Measurements from ENCODE around the gene ARFGAP3.

The ARFGAP3 gene

GRCh38 chr22:42877597-42878340 is 20.7 kb upstream of the ARFGAP3 start:
- no peak for TF ChIP-seq CTCF (IDR thresholded peaks at IDR 0.05; ENCODE audit: extremely low read depth, missing control alignments)

GRCh38 chr22:42877158-42877557 is 20.1 kb upstream of the ARFGAP3 start:
- no peak for TF ChIP-seq CTCF (IDR thresholded peaks at IDR 0.05; ENCODE audit: extremely low read depth, missing control alignments)
- DNase-seq (ENCODE audit: low spot score) = no peak

More at GRCh38 chr22:42877597-42878340, 20.7 kb upstream of the ARFGAP3 start:
- DNase-seq (ENCODE audit: low spot score) = no peak

- no peak for DNase-seq (ENCODE audit: low spot score)
- no peak for TF ChIP-seq CTCF (IDR thresholded peaks at IDR 0.05; ENCODE audit: extremely low read depth, missing control alignments)
Observed at GRCh38 chr22:42876041-42876440, 19.0 kb upstream of the ARFGAP3 start.

- no peak for DNase-seq (ENCODE audit: low spot score)
- TF ChIP-seq CTCF (IDR thresholded peaks at IDR 0.05; ENCODE audit: extremely low read depth, missing control alignments) = no peak
Observed at GRCh38 chr22:42874010-42874409, 16.9 kb upstream of the ARFGAP3 start.

- no peak for DNase-seq (ENCODE audit: low spot score)
- no peak for TF ChIP-seq CTCF (IDR thresholded peaks at IDR 0.05; ENCODE audit: extremely low read depth, missing control alignments)
Observed at GRCh38 chr22:42873356-42873755, 16.3 kb upstream of the ARFGAP3 start.

GRCh38 chr22:42872821-42873220 is 15.7 kb upstream of the ARFGAP3 start:
- TF ChIP-seq CTCF (IDR thresholded peaks at IDR 0.05; ENCODE audit: extremely low read depth, missing control alignments) = no peak
- no peak for DNase-seq (ENCODE audit: low spot score)

GRCh38 chr22:42871146-42872050 is 14.3 kb upstream of the ARFGAP3 start:
- TF ChIP-seq CTCF (IDR thresholded peaks at IDR 0.05; ENCODE audit: extremely low read depth, missing control alignments) = no peak

More at GRCh38 chr22:42871146-42872050, 14.3 kb upstream of the ARFGAP3 start:
- DNase-seq (ENCODE audit: low spot score) = no peak

All from GM20000 (cell line).